ENCODE data around the gene DIP2B. TPM values are rescaled to one million over a fixed set of nuclear protein-coding genes. Genes with fewer than 3 reads are reported as not detected.

DIP2B gene
- total RNA-seq, 2 experiments from 2014 or later, result 17.0 to 24.1 TPM

GRCh38 chr12:50589650-50590435, 85.1 kb downstream of the DIP2B start:
- POLR2A ChIA-PET, result interaction anchor here (0.6 kb wide), 1 partner anchor 13 kb away, joined by 3 read pairs; no protein-coding TSS in a partner anchor
- Histone ChIP-seq H3K4me3 (ENCODE audit: low read depth, low read length, poor library complexity, severe bottlenecking) (no peak overlapping the region), H3K27ac (ENCODE audit: low read depth, low read length, poor library complexity, severe bottlenecking) (no peak overlapping the region), H3K36me3 (ENCODE audit: insufficient read depth, low read length) (no peaks in the 10 kb centered on the region), H3K79me2 (ENCODE audit: insufficient read depth, low read depth, low read length) (no peaks in the 10 kb centered on the region), H3K9me3 (ENCODE audit: low read length) (no peaks in the 10 kb centered on the region), H3K4me1 (ENCODE audit: insufficient read depth, low read length, poor library complexity, severe bottlenecking) (no peaks in the 10 kb centered on the region), H3K9me2 (ENCODE audit: insufficient read depth, low read length) (no peaks in the 10 kb centered on the region), H3K4me2 (ENCODE audit: low read length) (no peak overlapping the region), H2AFZ (ENCODE audit: low read length) (no peak overlapping the region), H4K20me1 (ENCODE audit: insufficient read depth, low read length) (no peaks in the 10 kb centered on the region)
- no peak for DNase-seq (ENCODE audit: low spot score)
- BruUV-seq (replicated peaks), result no TSS peak
- CTCF ChIA-PET (ENCODE audit: unreplicated experiment), result no interaction called here
- intact Hi-C loops (cut with micrococcal nuclease; ENCODE audit: unreplicated experiment), result no loop called here
- no peak for TF ChIP-seq EZH2phosphoT487 (IDR thresholded peaks at IDR 0.05; ENCODE audit: borderline replicate concordance, low read depth, low read length)
- TF ChIP-seq, protein P1, sequence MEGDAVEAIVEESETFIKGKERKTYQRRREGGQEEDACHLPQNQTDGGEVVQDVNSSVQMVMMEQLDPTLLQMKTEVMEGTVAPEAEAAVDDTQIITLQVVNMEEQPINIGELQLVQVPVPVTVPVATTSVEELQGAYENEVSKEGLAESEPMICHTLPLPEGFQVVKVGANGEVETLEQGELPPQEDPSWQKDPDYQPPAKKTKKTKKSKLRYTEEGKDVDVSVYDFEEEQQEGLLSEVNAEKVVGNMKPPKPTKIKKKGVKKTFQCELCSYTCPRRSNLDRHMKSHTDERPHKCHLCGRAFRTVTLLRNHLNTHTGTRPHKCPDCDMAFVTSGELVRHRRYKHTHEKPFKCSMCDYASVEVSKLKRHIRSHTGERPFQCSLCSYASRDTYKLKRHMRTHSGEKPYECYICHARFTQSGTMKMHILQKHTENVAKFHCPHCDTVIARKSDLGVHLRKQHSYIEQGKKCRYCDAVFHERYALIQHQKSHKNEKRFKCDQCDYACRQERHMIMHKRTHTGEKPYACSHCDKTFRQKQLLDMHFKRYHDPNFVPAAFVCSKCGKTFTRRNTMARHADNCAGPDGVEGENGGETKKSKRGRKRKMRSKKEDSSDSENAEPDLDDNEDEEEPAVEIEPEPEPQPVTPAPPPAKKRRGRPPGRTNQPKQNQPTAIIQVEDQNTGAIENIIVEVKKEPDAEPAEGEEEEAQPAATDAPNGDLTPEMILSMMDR (conservative IDR thresholded peaks at IDR 0.05; ENCODE audit: low read length), result no peak

- Histone ChIP-seq H2AFZ (ENCODE audit: low read length) (no peak overlapping the region), H3K36me3 (ENCODE audit: insufficient read depth, low read length) (no peaks in the 10 kb centered on the region), H3K27ac (ENCODE audit: low read depth, low read length, poor library complexity, severe bottlenecking) (no peak overlapping the region), H3K4me3 (ENCODE audit: low read depth, low read length, poor library complexity, severe bottlenecking) (no peak overlapping the region), H3K4me1 (ENCODE audit: insufficient read depth, low read length, poor library complexity, severe bottlenecking) (no peaks in the 10 kb centered on the region), H3K4me2 (ENCODE audit: low read length) (no peak overlapping the region), H3K9me3 (ENCODE audit: low read length) (no peaks in the 10 kb centered on the region), H3K79me2 (ENCODE audit: insufficient read depth, low read depth, low read length) (no peaks in the 10 kb centered on the region), H3K9me2 (ENCODE audit: insufficient read depth, low read length) (no peaks in the 10 kb centered on the region), H4K20me1 (ENCODE audit: insufficient read depth, low read length) (no peaks in the 10 kb centered on the region)
- POLR2A ChIA-PET, result no interaction called here
- intact Hi-C loops (cut with micrococcal nuclease; ENCODE audit: unreplicated experiment), result no loop called here
- TF ChIP-seq EZH2phosphoT487 (IDR thresholded peaks at IDR 0.05; ENCODE audit: borderline replicate concordance, low read depth, low read length), result no peak
- TF ChIP-seq, protein P1 (conservative IDR thresholded peaks at IDR 0.05; ENCODE audit: low read length), result no peak
- DNase-seq (ENCODE audit: low spot score), result no peak
- no TSS peak for BruUV-seq (replicated peaks)
- CTCF ChIA-PET (ENCODE audit: unreplicated experiment), result no interaction called here
These were observed 86.1 kb downstream of the DIP2B start for GRCh38 chr12:50590869-50591268.

GRCh38 chr12:50595667-50596066, 90.9 kb downstream of the DIP2B start:
- H3K36me3 ChIP-seq (ENCODE audit: insufficient read depth, low read length), result no peaks in the 10 kb centered on the region
- ChIA-PET POLR2A (no interaction called here), CTCF (ENCODE audit: unreplicated experiment) (no interaction called here)
- H4K20me1 ChIP-seq (ENCODE audit: insufficient read depth, low read length), result no peaks in the 10 kb centered on the region
- H3K9me2 ChIP-seq (ENCODE audit: insufficient read depth, low read length), result no peaks in the 10 kb centered on the region
- no peak overlapping the region for H3K27ac ChIP-seq (ENCODE audit: low read depth, low read length, poor library complexity, severe bottlenecking)
- no peak overlapping the region for H3K4me2 ChIP-seq (ENCODE audit: low read length)
- TF ChIP-seq, protein P1 (conservative IDR thresholded peaks at IDR 0.05; ENCODE audit: low read length), result no peak
- no peak for TF ChIP-seq EZH2phosphoT487 (IDR thresholded peaks at IDR 0.05; ENCODE audit: borderline replicate concordance, low read depth, low read length)
- intact Hi-C loops (cut with micrococcal nuclease; ENCODE audit: unreplicated experiment), result no loop called here
- no peak for DNase-seq (ENCODE audit: low spot score)
- no peaks in the 10 kb centered on the region; the same call in 1 of the 2 replicates for H3K79me2 ChIP-seq (ENCODE audit: insufficient read depth, low read depth, low read length)
- peaks cover 9% of the 10 kb centered on the region for H3K4me1 ChIP-seq (ENCODE audit: insufficient read depth, low read length, poor library complexity, severe bottlenecking)
- no peaks in the 10 kb centered on the region for H3K9me3 ChIP-seq (ENCODE audit: low read length)
- no peak overlapping the region for H2AFZ ChIP-seq (ENCODE audit: low read length)
- H3K4me3 ChIP-seq (ENCODE audit: low read depth, low read length, poor library complexity, severe bottlenecking), result no peak overlapping the region
- BruUV-seq (replicated peaks), result no TSS peak
